HepG2 (cell line): ENCODE data around the gene PRRT2. TPM values are rescaled to one million over a fixed set of nuclear protein-coding genes. Genes with fewer than 3 reads are reported as not detected.

Source experiments
- DZIP1 ChIP-seq: sonication (generic); formaldehyde crosslinking; IDR thresholded peaks from 2 replicates; pipeline ENCODE4 v1.5.0; 2020; ENCODE audit warnings: mild to moderate bottlenecking, missing genetic modification reagents
- FOXM1 ChIP-seq: sonication (generic); formaldehyde crosslinking; IDR thresholded peaks from 2 replicates; pipeline ENCODE4 v1.5.0; 2020; ENCODE audit warnings: missing genetic modification reagents
- GABPA ChIP-seq, 2 experiments: IDR thresholded peaks; 2 replicates each; pipeline ENCODE4 v1.6.1; 2011 to 2016; ENCODE audit warnings: low read depth in 2 of 2, low read length in 1 of 2, missing biosample characterization in 1 of 2, missing genetic modification characterization in 1 of 2
- NFIC ChIP-seq: IDR thresholded peaks from 2 replicates; pipeline ENCODE4 v1.6.1; 2012; ENCODE audit warnings: mild to moderate bottlenecking, low read length, inconsistent platforms
- TFE3 ChIP-seq: IDR thresholded peaks from 2 replicates; pipeline ENCODE4 v1.6.1; 2016
- TGIF2 ChIP-seq: IDR thresholded peaks from 2 replicates; pipeline ENCODE4 v1.6.1; 2016; ENCODE audit warnings: control low read depth, missing compliant biosample characterization
- WIZ ChIP-seq: sonication (generic); formaldehyde crosslinking; IDR thresholded peaks from 2 replicates; pipeline ENCODE4 v1.5.1; 2020; ENCODE audit warnings: mild to moderate bottlenecking, missing genetic modification reagents
- ZHX2 ChIP-seq, 2 experiments: sonication (generic) in 1 of 2; formaldehyde crosslinking in 1 of 2; IDR thresholded peaks; 2 replicates each; pipeline versions ENCODE4 v1.6.1 to v1.9.0; 2014 to 2022; ENCODE audit warnings: antibody characterized with exemption in 1 of 2, borderline replicate concordance in 1 of 2, inconsistent platforms in 1 of 2, low read depth in 1 of 2, missing genetic modification reagents in 1 of 2
- ZNF160 ChIP-seq: sonication (generic); formaldehyde crosslinking; IDR thresholded peaks from 2 replicates; pipeline ENCODE4 v1.8.0; 2022; ENCODE audit warnings: mild to moderate bottlenecking, inconsistent platforms, missing genetic modification reagents
- ZNF225 ChIP-seq: sonication (generic); formaldehyde crosslinking; IDR thresholded peaks from 2 replicates; pipeline ENCODE4 v1.4.0; 2020; ENCODE audit warnings: mild to moderate bottlenecking, missing genetic modification reagents
- ZNF709 ChIP-seq: sonication (generic); formaldehyde crosslinking; IDR thresholded peaks from 2 replicates; pipeline ENCODE4 v1.5.0; 2020; ENCODE audit warnings: mild to moderate bottlenecking, missing genetic modification reagents
- ZNF850 ChIP-seq: sonication (generic); formaldehyde crosslinking; conservative IDR thresholded peaks from 2 replicates; pipeline ENCODE4 v1.9.0; 2021; ENCODE audit warnings: mild to moderate bottlenecking, missing genetic modification reagents
- polyA plus RNA-seq, 8 experiments: library from polyadenylated mRNA; depleted of rRNA in 3 of 8; stranded (reverse) in 7 of 8; unstranded in 1 of 8; fragments of >200 nt; fragmentation: Illumina TruSeq in 4 of 8; extraction: Trizol in 4 of 8; gene quantifications; 2 replicates each; pipeline versions ENCODE4 v1.2.1 to v1.2.3, GENCODE V29; 2011 to 2016; ENCODE audit warnings: low read depth in 4 of 8, missing spikeins in 1 of 8, mixed read lengths in 1 of 8; ENCODE audit not compliant: insufficient read depth in 1 of 8
- total RNA-seq, 5 experiments: library from RNA; depleted of rRNA; stranded (reverse); fragments of >200 nt; fragmentation: Illumina TruSeq; extraction: Trizol; gene quantifications; 2 replicates each; pipeline ENCODE4 v1.2.3, GENCODE V29; 2016; ENCODE audit warnings: low read depth in 1 of 5
- TF ChIP-seq, protein P1 (sequence below): sonication (generic); formaldehyde crosslinking; IDR thresholded peaks from 2 replicates; pipeline ENCODE4 v1.8.0; 2022; ENCODE audit warnings: low read depth, missing genetic modification reagents
- TF ChIP-seq, protein P2 (sequence below): sonication (generic); formaldehyde crosslinking; IDR thresholded peaks from 2 replicates; pipeline ENCODE4 v1.8.0; 2023; ENCODE audit warnings: mild to moderate bottlenecking, missing genetic modification reagents

Gene PRRT2
- total and polyA plus RNA-seq, 2 of the 13 experiments (the other 11 are each of a cell fraction or from before 2014, with no cell fraction given), result 0.51 to 1.1 TPM

GRCh38 chr16:29790183-29790948 lies 21.6 kb upstream of the PRRT2 start, which contains the start of gene KIF22 (continued):
- TF ChIP-seq DZIP1 (CRISPR knock-in tag) (peak; percentile 86; the same call in 1 of the 2 replicates), GABPA (IDR thresholded peaks at IDR 0.05; ENCODE audit: low read depth, low read length) (peak; percentile 95), GABPA (CRISPR knock-in tag; IDR thresholded peaks at IDR 0.05; ENCODE audit: low read depth) (peak; percentile 97), ZNF160 (CRISPR knock-in tag) (peak; percentile 77), TGIF2 (CRISPR knock-in tag) (peak; percentile 49), WIZ (CRISPR knock-in tag) (no peak), NFIC (no peak), TFE3 (CRISPR knock-in tag) (peak; percentile 59), ZNF850 (no peak), FOXM1 (CRISPR knock-in tag) (no peak), ZNF709 (CRISPR knock-in tag) (no peak; the same call in none of the 2 replicates), ZHX2 (IDR thresholded peaks at IDR 0.05; ENCODE audit: low read depth) (peak; percentile 83), ZHX2 (CRISPR knock-in tag; IDR thresholded peaks at IDR 0.05; ENCODE audit: borderline replicate concordance) (0 out of 2 replicates have a peak, but pooled peaks have one; percentile 34), ZNF225 (CRISPR knock-in tag) (peak; percentile 30; the same call in 1 of the 2 replicates)
- TF ChIP-seq, protein P1, sequence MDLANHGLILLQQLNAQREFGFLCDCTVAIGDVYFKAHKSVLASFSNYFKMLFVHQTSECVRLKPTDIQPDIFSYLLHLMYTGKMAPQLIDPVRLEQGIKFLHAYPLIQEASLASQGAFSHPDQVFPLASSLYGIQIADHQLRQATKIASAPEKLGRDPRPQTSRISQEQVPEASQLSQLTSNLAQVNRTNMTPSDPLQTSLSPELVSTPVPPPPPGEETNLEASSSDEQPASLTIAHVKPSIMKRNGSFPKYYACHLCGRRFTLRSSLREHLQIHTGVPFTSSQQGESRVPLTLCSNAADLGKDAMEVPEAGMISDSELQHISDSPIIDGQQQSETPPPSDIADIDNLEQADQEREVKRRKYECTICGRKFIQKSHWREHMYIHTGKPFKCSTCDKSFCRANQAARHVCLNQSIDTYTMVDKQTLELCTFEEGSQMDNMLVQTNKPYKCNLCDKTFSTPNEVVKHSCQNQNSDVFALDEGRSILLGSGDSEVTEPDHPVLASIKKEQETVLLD, result peak; percentile 90
- TF ChIP-seq, protein P2, sequence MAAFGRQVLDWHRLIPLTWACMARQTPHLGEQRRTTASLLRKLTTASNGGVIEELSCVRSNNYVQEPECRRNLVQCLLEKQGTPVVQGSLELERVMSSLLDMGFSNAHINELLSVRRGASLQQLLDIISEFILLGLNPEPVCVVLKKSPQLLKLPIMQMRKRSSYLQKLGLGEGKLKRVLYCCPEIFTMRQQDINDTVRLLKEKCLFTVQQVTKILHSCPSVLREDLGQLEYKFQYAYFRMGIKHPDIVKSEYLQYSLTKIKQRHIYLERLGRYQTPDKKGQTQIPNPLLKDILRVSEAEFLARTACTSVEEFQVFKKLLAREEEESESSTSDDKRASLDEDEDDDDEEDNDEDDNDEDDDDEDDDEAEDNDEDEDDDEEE (CRISPR knock-in tag), result peak; percentile 29; the same call in 1 of the 2 replicates
